ENCODE results near the gene TOP3A. TPM values are rescaled to one million over a fixed set of nuclear protein-coding genes. Genes with fewer than 3 reads are reported as not detected.

TOP3A gene
- total and polyA plus RNA-seq, 2 of the 13 experiments (the other 11 are each of a cell fraction or from before 2014, with no cell fraction given), result 16.9 to 36.8 TPM

DNA sequence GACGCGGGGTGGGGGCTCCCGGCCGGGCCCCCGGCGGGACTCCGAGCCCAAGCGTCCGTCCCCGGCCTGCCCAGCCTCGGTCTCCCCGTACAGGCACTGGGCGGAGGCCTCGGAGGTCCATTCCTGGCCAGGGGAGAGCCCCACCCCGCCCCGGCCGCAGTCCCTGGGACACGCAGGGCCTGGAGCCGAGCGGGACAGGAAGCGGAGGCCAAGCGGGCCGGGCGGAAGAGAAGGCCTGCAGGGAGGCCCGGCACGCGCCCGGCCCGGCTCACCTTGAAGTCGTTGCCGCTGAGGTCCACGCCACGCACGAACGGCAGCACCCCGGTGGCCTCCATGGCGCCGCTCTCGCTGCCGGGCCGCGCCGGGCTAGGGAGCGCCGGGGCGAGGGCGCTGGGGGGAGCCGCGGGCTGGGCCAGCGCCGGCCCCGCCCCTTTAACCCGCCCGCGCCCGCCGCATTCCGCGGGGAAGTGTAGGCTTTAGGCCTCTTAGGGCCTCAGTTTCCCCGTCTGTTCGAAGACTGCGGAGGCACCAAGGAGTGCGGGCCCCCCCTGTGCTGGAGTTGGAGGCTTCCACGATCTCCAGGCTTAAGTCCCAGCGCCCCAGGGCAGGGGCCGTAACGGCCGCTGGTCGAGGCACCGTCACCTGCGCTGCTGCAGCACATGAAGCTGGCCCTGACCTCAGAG is 56.3 kb downstream of the TOP3A start, which contains the start of gene FLII (continued):
- TF ChIP-seq, protein P1, sequence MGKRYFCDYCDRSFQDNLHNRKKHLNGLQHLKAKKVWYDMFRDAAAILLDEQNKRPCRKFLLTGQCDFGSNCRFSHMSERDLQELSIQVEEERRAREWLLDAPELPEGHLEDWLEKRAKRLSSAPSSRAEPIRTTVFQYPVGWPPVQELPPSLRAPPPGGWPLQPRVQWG (CRISPR knock-in tag; IDR thresholded peaks at IDR 0.05; ENCODE audit: borderline replicate concordance, low read depth), result no peak

DNA sequence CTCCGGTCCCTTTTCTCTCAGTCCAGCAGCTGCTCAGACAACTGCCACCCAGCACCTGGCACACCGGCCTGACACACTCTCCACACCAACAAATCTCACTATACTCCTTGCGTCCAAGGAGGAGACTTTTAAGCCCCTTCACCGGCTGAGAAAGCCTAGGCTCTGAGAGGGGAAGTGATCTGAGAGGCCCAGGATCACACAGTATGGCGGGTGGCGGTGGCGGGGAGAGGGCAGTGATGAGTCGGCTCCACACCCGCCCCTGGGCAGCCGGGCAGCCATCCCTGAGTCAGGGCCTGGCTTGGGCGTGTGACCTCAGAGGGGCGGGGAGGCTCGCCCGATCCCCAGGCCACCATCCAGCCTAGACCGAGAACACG is 56.8 kb downstream of the TOP3A start:
- no peak for FAIRE-seq
- ATAC-seq, result peak; percentile 70
- peak overlapping the region; percentile 94 for H3K9ac ChIP-seq (ENCODE audit: insufficient read depth, low read depth, low read length)
- peaks cover 30% of the 10 kb centered on the region for H3K79me2 ChIP-seq (ENCODE audit: insufficient read depth, low read length)
- no peaks in the 10 kb centered on the region; a peak in 1 of 5 replicates for H3K27me3 ChIP-seq (ENCODE audit: control insufficient read depth in 1 of 2, insufficient read depth in 2 of 2, low read length in 2 of 2)
- BruUV-seq (replicated peaks), result no TSS peak
- peak overlapping the region; percentile 82 for H3K27ac ChIP-seq (ENCODE audit: extremely low read length, insufficient read depth, low read length)
- no peaks in the 10 kb centered on the region for H3K9me3 ChIP-seq (ENCODE audit: low read length)
- DNase-seq (ENCODE audit: low spot score), result peak; percentile 53
- H3K4me2 ChIP-seq (ENCODE audit: low read depth, low read length), result peak overlapping the region; percentile 99
- H3K4me1 ChIP-seq (ENCODE audit: insufficient read depth, low read length), result peaks cover 34% of the 10 kb centered on the region
- intact Hi-C loops (cut with micrococcal nuclease; ENCODE audit: unreplicated experiment) (loop anchor here (5.0 kb wide), 1 partner anchor 59 kb away; the partner anchor contains the start of gene SMCR8), in situ Hi-C loops (cut with HindIII; ENCODE audit: extremely low pct_ligation_motif_present, low pct_unique_long_range_greater_than_20kb) (loop anchor here (5.0 kb wide), 1 partner anchor 36 kb away; no protein-coding TSS in a partner anchor)
- 0% methylated on average over 9 of the region's 16 CpGs for WGBS (ENCODE audit: low lambda C conversion rate)
- ChIA-PET CTCF (ENCODE audit: low intra/inter-chr PET ratio, low total read pairs) (no interaction called here), POLR2A (no interaction called here)
- peaks cover 8% of the 10 kb centered on the region; the same call in 1 of the 2 replicates for H4K20me1 ChIP-seq (ENCODE audit: insufficient read depth, low read length)
- H3K36me3 ChIP-seq (replicated peaks in 1 of 2; ENCODE audit: control insufficient read depth in 1 of 2, insufficient read depth in 2 of 2, low read length in 2 of 2), result peaks cover 16 to 34% of the 10 kb centered on the region in 2 experiments; a peak in 4 of 5 replicates
- no peak overlapping the region for H2AFZ ChIP-seq (ENCODE audit: low read length)
- H3K4me3 ChIP-seq (replicated peaks in 1 of 3; ENCODE audit: insufficient read depth in 1 of 3, low read depth in 2 of 3, low read length in 3 of 3), result peak overlapping the region; percentile 67 to 95 (median 87)
- TF ChIP-seq, protein P2, sequence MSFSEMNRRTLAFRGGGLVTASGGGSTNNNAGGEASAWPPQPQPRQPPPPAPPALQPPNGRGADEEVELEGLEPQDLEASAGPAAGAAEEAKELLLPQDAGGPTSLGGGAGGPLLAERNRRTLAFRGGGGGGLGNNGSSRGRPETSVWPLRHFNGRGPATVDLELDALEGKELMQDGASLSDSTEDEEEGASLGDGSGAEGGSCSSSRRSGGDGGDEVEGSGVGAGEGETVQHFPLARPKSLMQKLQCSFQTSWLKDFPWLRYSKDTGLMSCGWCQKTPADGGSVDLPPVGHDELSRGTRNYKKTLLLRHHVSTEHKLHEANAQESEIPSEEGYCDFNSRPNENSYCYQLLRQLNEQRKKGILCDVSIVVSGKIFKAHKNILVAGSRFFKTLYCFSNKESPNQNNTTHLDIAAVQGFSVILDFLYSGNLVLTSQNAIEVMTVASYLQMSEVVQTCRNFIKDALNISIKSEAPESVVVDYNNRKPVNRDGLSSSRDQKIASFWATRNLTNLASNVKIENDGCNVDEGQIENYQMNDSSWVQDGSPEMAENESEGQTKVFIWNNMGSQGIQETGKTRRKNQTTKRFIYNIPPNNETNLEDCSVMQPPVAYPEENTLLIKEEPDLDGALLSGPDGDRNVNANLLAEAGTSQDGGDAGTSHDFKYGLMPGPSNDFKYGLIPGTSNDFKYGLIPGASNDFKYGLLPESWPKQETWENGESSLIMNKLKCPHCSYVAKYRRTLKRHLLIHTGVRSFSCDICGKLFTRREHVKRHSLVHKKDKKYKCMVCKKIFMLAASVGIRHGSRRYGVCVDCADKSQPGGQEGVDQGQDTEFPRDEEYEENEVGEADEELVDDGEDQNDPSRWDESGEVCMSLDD (CRISPR knock-in tag; IDR thresholded peaks at IDR 0.05; ENCODE audit: borderline replicate concordance), result peak; percentile 62; the same call in 1 of the 2 replicates
- no peak for TF ChIP-seq RAD21 (CRISPR knock-in tag; IDR thresholded peaks at IDR 0.05)
- no peak for TF ChIP-seq FOXK2 (IDR thresholded peaks at IDR 0.05)
- TF ChIP-seq, protein P3, sequence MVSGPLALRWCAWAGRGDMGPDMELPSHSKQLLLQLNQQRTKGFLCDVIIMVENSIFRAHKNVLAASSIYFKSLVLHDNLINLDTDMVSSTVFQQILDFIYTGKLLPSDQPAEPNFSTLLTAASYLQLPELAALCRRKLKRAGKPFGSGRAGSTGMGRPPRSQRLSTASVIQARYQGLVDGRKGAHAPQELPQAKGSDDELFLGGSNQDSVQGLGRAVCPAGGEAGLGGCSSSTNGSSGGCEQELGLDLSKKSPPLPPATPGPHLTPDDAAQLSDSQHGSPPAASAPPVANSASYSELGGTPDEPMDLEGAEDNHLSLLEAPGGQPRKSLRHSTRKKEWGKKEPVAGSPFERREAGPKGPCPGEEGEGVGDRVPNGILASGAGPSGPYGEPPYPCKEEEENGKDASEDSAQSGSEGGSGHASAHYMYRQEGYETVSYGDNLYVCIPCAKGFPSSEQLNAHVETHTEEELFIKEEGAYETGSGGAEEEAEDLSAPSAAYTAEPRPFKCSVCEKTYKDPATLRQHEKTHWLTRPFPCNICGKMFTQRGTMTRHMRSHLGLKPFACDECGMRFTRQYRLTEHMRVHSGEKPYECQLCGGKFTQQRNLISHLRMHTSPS (CRISPR knock-in tag; IDR thresholded peaks at IDR 0.05; ENCODE audit: low read depth), result 0 out of 2 replicates have a peak, but pooled peaks have one; percentile 56
- TF ChIP-seq YY1 (IDR thresholded peaks at IDR 0.05; ENCODE audit: insufficient read depth, insufficient replicate concordance, low read depth, low read length), result peak; percentile 75
- TF ChIP-seq POLR2AphosphoS5 (IDR thresholded peaks at IDR 0.05; ENCODE audit: low read depth, low read length), result 0 out of 2 replicates have a peak, but pooled peaks have one; percentile 22
- TF ChIP-seq ZNF839 (CRISPR knock-in tag; IDR thresholded peaks at IDR 0.05; ENCODE audit: borderline replicate concordance), result peak; percentile 62; the same call in 1 of the 2 replicates
- TF ChIP-seq MXI1 (IDR thresholded peaks at IDR 0.05; ENCODE audit: borderline replicate concordance, low read depth, low read length), result peak; percentile 27; the same call in 1 of the 3 replicates
- TF ChIP-seq GTF3A (CRISPR knock-in tag; conservative IDR thresholded peaks at IDR 0.05), result no peak
- 0 out of 2 replicates have a peak, but pooled peaks have one; percentile 24 for TF ChIP-seq KDM2A (CRISPR knock-in tag; IDR thresholded peaks at IDR 0.05; ENCODE audit: borderline replicate concordance, low read depth)
- TF ChIP-seq, protein P4, sequence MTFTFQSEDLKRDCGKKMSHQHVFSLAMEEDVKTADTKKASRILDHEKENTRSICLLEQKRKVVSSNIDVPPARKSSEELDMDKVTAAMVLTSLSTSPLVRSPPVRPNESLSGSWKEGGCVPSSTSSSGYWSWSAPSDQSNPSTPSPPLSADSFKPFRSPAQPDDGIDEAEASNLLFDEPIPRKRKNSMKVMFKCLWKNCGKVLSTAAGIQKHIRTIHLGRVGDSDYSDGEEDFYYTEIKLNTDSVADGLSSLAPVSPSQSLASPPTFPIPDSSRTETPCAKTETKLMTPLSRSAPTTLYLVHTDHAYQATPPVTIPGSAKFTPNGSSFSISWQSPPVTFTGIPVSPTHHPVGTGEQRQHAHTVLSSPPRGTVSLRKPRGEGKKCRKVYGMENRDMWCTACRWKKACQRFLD (CRISPR knock-in tag; IDR thresholded peaks at IDR 0.05; ENCODE audit: borderline replicate concordance), result 0 out of 2 replicates have a peak, but pooled peaks have one; percentile 23
- TF ChIP-seq, protein P5, sequence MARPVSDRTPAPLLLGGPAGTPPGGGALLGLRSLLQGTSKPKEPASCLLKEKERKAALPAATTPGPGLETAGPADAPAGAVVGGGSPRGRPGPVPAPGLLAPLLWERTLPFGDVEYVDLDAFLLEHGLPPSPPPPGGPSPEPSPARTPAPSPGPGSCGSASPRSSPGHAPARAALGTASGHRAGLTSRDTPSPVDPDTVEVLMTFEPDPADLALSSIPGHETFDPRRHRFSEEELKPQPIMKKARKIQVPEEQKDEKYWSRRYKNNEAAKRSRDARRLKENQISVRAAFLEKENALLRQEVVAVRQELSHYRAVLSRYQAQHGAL (CRISPR knock-in tag; IDR thresholded peaks at IDR 0.05; ENCODE audit: not compliant biosample characterization), result peak; percentile 41

Measured in HepG2 (cell line).